Endometrial microvascular endothelial cells (primary cell): Measurements from ENCODE around the gene EMC10. TPM values are rescaled to one million over a fixed set of nuclear protein-coding genes. Genes with fewer than 3 reads are reported as not detected.
"Not testable (repeated sequence)": the region's sequence is repeated elsewhere in the genome, so short reads cannot be mapped to it uniquely, and the experiment has no call there.

Experiments used
- in situ Hi-C: cut with HindIII; loops from 2 replicates; pipeline ENCODE4 v1.10.0; 2017; ENCODE audit warnings: low sequenced_read_pairs, low pct_unique_long_range_greater_than_20kb; ENCODE audit errors: inconsistent ontology term
- total RNA-seq: library from RNA; depleted of rRNA; stranded (reverse); fragments of >200 nt; gene quantifications from one replicate; pipeline ENCODE4 v1.2.3, GENCODE V29; 2015; ENCODE audit errors: inconsistent ontology term

EMC10 gene
- total RNA-seq, 1 donor from 2014 or later, result 125 TPM

DNA sequence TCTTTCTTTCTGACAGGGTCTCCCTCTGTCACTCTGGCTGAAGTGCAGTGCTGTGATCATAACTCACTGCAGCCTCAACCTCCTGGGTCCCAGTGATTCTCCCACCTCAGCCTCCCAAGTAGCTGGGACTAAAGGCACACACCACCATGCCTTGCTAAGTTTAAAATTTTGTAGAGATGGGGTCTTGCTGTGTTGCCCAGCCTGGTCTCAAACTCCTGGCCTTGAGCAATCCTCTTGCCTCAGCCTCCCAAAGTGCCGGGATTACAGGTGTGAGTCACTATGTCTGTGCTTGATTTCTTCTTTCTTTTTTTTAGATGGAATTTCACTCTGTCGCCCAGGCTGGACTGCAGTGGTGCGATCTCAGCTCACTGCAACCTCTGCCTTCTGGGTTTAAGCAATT, 51.7 kb downstream of the EMC10 start:
- in situ Hi-C loops, result not testable (repeated sequence)

DNA sequence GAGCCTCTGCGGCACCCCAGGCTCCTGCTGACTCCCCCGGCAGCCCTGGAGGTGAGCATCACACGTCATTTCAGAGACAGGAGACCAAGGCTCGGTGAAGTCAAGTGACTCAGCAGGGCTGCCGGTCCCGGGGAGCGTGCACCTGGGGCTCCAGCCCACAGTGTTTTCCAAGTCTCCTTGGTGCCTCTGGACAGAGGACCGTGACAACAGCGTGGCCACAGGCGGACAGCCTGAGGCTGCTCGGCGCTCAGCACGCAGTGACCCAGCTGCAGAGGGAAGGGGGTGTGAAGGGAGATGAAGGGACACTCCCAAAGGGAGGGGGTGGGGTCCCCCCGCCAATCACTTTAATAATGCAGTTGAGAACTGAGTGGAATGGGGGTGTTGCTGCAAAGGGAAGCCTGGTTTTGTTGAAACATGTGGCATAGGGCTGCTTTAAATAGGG, 54.9 kb downstream of the EMC10 start:
- in situ Hi-C loops, result no loop called here

DNA sequence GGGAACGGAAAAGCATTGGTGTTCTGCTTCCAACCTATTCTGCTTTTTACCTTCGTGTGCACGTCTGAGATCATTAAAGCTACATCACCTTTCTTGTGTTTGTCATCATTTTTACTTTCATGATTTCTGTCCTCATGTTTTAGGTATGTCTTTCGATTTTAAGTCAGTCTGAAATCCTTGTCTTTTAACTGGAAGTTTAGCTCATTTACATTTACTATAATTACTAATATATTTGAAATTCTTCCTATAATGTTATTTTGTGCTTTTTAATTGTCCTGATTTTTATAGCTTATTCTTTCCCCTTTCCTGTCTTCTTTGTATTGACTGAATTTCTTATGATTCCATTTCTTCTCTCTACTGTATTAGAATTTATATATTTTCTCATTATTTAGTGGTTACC, 56.6 kb downstream of the EMC10 start:
- in situ Hi-C loops, result no loop called here

DNA sequence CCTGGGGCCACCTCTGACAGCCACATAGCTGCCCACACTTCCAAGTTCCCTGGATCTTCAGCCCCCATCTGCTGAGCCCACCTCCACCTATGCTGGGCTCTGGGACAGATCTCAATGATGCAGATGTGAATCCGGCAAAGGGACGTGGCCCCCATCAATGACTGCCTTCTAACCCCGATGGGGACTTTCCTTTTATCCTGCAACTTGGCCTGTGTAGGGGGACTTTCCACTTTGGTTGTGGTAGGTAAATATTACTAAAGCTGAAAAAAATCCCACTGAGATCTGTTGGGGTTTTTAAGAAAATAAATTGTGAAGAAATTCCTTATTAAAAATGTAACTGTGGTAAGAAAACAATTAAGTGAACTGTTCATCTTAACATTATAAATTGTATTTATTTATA, 58.2 kb downstream of the EMC10 start:
- in situ Hi-C loops, result no loop called here

DNA sequence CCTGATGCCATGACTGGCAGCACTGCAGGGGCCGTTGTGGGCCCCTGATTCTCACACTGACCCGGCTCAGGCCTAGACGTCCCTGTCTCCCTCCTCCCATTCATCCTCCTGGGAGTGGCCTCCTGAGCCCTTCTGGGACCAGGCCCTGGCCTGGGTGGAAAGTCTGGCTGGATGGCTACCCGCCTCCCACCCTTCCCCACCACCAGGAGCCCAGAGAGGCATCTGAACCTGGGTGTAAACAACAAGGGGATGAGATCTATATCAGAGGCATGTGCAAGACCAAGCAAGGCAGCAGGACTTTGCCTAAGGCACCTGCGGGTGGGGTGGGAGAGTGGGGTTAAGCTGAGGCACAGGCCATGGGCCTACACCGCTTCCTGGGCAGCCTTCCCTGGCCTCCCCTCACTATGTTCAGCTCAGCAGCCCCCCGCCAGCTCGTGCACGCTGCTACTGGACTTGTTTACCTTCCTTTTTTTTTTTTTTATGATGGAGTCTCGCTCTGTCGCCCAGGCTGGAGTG, 59.4 kb downstream of the EMC10 start:
- in situ Hi-C loops, result no loop called here

DNA sequence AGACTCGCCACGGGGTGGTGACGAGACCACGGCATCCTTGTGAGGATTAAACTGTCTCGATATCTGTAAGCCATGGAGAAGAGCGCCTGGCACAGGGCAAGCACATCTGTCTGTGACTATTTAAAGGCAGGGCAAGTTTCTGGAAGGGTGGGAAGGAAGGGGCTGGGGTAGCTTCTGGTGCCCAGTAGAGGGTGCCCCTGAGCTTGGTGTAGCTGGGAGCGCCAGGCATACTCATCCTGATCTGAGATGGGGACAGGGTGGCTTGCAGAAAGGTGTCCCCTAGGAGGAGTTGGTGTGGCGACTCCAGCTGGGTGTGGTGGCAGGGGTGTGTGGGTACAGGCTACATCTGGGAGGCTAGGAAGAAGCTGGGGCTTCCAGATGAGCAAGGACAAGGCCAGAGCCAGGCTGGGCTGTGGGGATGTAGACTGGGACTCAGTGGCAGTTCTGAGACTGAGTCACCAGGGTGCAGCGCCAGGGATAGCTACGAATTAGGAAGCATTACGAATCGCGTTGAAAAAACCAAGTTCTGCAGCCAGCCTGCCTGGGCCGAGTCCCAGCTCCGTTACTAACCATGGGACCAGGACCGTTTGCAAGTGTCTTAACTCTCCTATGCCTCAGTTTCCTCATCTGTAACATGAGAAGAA, 60.5 kb downstream of the EMC10 start:
- in situ Hi-C loops, result no loop called here

DNA sequence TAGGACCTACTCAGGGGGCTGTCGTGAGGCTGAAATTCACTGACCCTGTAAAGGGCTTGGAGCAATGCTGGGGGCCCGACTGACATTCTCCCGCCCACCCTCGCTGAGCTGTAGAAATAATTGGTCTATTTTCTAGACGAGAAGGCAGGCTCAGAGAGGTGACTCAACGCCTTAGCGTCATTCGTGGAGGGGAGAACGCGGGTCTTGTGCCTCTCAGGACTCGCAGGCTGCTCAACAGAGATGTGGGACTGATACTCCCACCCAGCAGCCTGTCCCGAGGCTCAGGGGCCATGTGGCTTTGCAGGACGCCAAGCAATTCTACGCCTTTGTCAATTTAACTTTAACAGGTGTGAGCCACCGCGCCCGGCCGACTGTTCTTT, 61.0 kb downstream of the EMC10 start:
- in situ Hi-C loops, result no loop called here

DNA sequence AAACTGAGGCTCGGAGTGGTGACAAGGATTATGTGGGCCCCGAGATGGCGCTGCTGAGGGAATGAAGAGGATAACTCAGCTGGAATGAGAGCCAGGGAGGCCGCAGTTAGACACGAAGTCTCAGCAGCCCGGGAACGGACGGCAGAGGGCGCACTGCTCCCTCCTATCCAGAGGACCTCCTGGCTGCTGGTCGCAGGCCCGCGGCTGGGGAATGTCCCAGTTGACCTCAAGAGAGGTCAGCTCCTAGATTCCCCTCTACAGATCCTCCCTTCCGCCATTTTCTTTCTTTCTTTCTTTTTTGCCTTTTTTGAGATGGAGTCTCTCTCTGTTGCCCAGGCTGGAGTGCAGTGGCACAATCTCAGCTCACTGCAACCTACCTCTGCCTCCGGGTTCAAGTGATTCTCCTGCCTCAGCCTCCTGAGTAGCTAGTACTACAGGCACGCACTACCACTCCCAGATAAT, 61.5 kb downstream of the EMC10 start:
- in situ Hi-C loops, result no loop called here

Other genes with a start within 250 kb of the EMC10 start
- gene KCNC3, start 147.1 kb upstream of the EMC10 start, total RNA-seq, result not detected
- not detected for gene NAPSA, start 110.9 kb upstream of the EMC10 start, total RNA-seq
- 76.6 TPM for gene NR1H2, start 100.0 kb upstream of the EMC10 start, total RNA-seq
- 63.2 TPM for gene POLD1, start 92.2 kb upstream of the EMC10 start, total RNA-seq
- gene SPIB, start 57.6 kb upstream of the EMC10 start, total RNA-seq, result not detected
- not detected for gene MYBPC2, start 43.6 kb upstream of the EMC10 start, total RNA-seq
- not detected for gene GARIN5A, start 341 bp downstream of the EMC10 start, total RNA-seq
- gene JOSD2, start 34.7 kb downstream of the EMC10 start, total RNA-seq, result 25.9 TPM
- not detected for gene ASPDH, start 37.4 kb downstream of the EMC10 start, total RNA-seq
- gene LRRC4B, start 91.9 kb downstream of the EMC10 start, total RNA-seq, result not detected
- gene SYT3, start 163.4 kb downstream of the EMC10 start, total RNA-seq, result not detected
- gene C19orf81, start 172.9 kb downstream of the EMC10 start, total RNA-seq, result 2.0 TPM
- gene SHANK1, start 243.3 kb downstream of the EMC10 start, total RNA-seq, result 0.28 TPM
- gene CLEC11A, start 246.9 kb downstream of the EMC10 start, total RNA-seq, result 40.0 TPM